GM21390 (cell line): ENCODE data around the gene SLC28A1.

Experiments
- ATAC-seq: cut with Tn5 transposase; IDR thresholded peaks from one replicate; pipeline ENCODE4 v1.9.1; 2021; ENCODE audit not compliant: unreplicated experiment

SLC28A1 gene

DNA sequence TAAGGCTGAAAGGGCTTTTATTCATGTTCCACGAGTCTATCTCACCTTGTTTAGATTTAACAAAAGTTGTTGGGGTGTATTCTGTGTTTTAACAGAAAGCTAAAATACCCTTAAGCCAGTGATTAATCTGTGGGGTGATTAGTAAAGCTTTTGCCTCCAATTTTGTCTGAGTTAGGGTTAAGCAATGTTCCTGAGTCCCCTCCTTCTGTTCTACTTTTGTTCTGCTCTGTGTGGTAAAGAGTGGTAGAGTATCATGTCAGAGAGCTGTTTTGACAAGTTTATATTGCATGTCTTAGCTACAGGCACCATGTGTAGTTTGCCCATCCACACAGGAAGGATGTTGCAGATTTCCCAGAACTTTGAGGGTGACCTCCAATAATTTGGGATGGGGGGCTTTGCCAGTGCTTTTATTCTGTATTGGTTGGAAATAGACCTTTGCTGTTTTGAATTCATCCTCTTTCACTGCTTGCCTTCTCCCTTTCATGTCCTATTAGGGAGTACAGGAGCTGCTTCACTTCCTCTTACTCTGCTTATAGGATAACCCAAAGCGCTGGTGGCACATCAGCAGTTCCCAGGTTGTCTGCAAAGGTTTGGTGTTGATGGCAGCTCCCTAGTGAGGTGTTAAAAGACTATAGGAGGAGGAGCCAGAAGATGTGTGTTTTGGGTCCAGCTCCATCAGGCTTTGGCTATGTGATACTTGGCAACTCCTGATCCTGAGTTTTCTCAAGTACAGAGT is 104.6 kb downstream of the SLC28A1 start:
- no peak for ATAC-seq

DNA sequence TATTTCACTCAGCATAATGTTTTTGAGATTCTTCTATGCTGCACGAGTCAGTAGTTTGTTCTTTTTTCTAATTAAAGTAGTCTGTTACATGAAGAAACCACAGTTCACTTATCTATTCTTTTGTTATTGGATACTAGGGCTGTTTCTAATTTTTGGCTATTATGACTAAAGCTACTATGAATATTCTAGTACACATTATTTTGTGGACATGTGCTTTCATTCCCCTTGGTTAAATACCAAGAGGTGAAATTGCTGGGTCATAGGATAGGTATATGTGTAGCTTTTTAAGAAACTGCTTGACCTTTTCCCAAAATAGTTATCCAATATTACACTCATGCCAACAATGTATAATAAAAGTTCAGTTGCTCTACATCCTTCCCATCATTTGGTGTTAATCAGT is 106.0 kb downstream of the SLC28A1 start:
- ATAC-seq: no peak

DNA sequence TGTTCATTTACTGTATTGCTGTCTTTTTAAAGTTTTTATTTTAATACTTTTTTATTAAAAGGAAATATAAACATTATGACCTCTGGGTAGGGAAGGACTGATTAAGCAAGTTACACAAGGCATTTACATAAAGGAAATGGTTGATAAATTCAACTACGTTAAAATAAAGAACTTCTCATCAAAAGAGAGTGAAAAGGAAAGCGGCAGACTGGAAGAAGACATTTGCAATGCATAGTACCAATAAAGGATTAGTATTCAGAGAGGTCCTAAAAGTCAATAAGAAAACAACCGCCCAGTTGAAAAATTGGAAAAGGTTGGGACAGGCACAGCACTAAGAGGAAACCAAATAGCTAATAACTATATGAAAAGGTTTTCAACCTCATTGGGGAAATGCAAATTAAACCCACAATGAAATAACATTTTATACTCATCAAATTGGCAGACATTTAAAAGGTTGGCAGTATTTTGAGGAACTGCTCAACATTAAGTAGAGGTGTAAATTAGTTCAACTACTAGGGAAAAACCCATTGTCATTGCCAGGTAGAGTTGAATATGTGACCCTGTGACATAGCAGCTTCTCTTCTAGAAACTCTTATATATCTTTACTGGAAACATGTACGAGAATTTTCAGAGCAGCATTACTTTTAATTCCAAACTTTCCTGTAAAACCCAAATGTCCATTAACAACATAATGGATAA is 106.7 kb downstream of the SLC28A1 start:
- ATAC-seq: no peak

DNA sequence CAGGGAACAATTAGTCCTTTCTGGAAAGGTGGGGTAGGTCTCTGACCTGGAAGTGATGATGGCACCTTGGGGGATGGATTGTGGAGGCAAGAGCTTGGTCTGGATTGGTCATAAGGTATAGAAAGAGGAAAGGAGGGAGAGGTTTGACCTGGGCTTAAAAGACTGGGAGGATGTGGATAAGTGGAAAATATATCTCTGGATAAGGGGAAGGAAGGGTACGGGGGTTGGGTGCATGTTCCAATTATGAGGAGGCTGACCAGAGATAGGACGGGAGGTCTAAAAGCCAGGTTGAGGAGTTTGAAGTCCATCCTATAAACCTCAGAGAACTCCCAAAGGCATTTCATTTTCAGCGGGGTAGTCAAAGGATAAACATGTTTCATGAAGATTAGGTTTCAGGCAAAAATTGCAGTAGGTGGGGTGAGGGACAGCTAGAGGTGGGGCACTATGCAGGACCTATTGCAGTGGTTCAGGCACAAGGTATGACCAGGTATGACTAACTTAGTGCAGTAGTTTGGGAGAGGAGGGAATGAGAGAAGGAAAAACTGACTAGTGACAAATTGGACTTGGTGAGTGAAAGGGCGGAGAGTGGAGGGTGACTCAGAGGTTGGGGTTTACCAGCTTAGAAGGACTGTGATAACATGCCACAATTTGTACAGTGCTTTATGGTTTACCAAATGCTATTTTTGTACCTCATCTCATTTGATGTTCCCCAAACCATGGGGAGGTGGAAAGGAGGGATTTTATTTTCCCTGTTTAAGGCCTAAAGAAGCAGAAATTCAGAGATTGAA is 107.9 kb downstream of the SLC28A1 start:
- no peak for ATAC-seq
